SK-N-SH (cell line): Measurements from ENCODE around the gene ZNF726. TPM values are rescaled to one million over a fixed set of nuclear protein-coding genes. Genes with fewer than 3 reads are reported as not detected.
A peak's percentile ranks its signal among the peaks of the same experiment; 100 is the strongest.

Experiments
- CTCF ChIA-PET: fragments of 300-600, 350-600 bp; formaldehyde crosslinking; extraction: SDS; loops from one replicate; lab custom pipeline; 2021; lab: Yijun Ruan, JAX
- POLR2A ChIA-PET: fragments of 350-600 bp; sonication (Branson Sonifier 250); formaldehyde crosslinking; extraction: SDS; loops from one replicate; lab custom pipeline; 2020; ENCODE audit warnings: antibody characterized with exemption, inconsistent platforms; lab: Yijun Ruan, JAX
- DNase-seq: peaks from one replicate; pipeline ENCODE4 v3.0.0; 2012
- H2AFZ ChIP-seq: fragments of 200-600 bp; sonication (generic); 2 replicates; pipeline ENCODE4 v1.8.1; 2016; ENCODE audit warnings: antibody characterized with exemption, mild to moderate bottlenecking, low read depth
- H3F3A ChIP-seq: fragments of 200-600 bp; sonication (generic); replicated peaks from 2 replicates; pipeline ENCODE3; 2016; ENCODE audit warnings: antibody characterized with exemption, mild to moderate bottlenecking; ENCODE audit not compliant: insufficient read depth
- H3K27ac ChIP-seq, 2 experiments: fragments of 200-500 bp in 1 of 2; fragments of 200-600 bp in 1 of 2; sonication (Bioruptor generic) in 1 of 2; sonication (generic), shearing (Covaris generic) in 1 of 2; 2 replicates each; pipeline versions ENCODE4 v1.5.1 to v1.6.1; 2014 to 2016; ENCODE audit warnings: low read depth in 2 of 2, inconsistent platforms in 1 of 2, low read length in 1 of 2, mild to moderate bottlenecking in 1 of 2, mixed read lengths in 1 of 2
- H3K27me3 ChIP-seq: fragments of 200-600 bp; sonication (generic), shearing (Covaris generic); 2 replicates; pipeline ENCODE4 v1.6.1; 2016; ENCODE audit warnings: mixed run types; ENCODE audit not compliant: insufficient read depth
- H3K36me3 ChIP-seq, 2 experiments: fragments of 200-500 bp in 1 of 2; fragments of 200-600 bp in 1 of 2; sonication (Bioruptor generic) in 1 of 2; sonication (generic) in 1 of 2; replicated peaks in 1 of 2; 2 replicates each; pipeline versions ENCODE3 to v1.5.1; 2014 to 2016; ENCODE audit warnings: low read length in 1 of 2, mild to moderate bottlenecking in 1 of 2; ENCODE audit not compliant: insufficient read depth in 2 of 2, control insufficient read depth in 1 of 2
- H3K4me1 ChIP-seq, 2 experiments: fragments of 200-500 bp in 1 of 2; fragments of 200-600 bp in 1 of 2; sonication (Bioruptor generic) in 1 of 2; sonication (generic), shearing (Covaris generic) in 1 of 2; 2 replicates each; pipeline versions ENCODE4 v1.5.1 to v1.6.1; 2014 to 2016; ENCODE audit warnings: low read depth in 1 of 2, low read length in 1 of 2, mixed run types in 1 of 2; ENCODE audit not compliant: insufficient read depth in 2 of 2, control insufficient read depth in 1 of 2
- H3K4me2 ChIP-seq: fragments of 200-600 bp; sonication (generic), shearing (Covaris generic); 2 replicates; pipeline ENCODE4 v1.6.1; 2017; ENCODE audit warnings: mixed run types
- H3K4me3 ChIP-seq, 2 experiments: fragments of 200-500 bp in 1 of 2; fragments of 200-600 bp in 1 of 2; sonication (Bioruptor generic) in 1 of 2; sonication (generic), shearing (Covaris generic) in 1 of 2; 2 replicates each; pipeline versions ENCODE4 v1.5.1 to v1.8.1; 2014 to 2016; ENCODE audit warnings: low read depth in 2 of 2, inconsistent platforms in 1 of 2, low read length in 1 of 2, mild to moderate bottlenecking in 1 of 2, mixed read lengths in 1 of 2, moderate library complexity in 1 of 2
- H3K79me2 ChIP-seq: fragments of 200-600 bp; sonication (generic); 2 replicates; pipeline ENCODE4 v1.8.1; 2017; ENCODE audit warnings: mild to moderate bottlenecking; ENCODE audit not compliant: insufficient read depth
- H3K9ac ChIP-seq: fragments of 200-600 bp; sonication (generic); 2 replicates; pipeline ENCODE4 v1.6.1; 2017; ENCODE audit warnings: mixed run types
- H3K9me2 ChIP-seq: fragments of 200-600 bp; sonication (generic); 2 replicates; pipeline ENCODE4 v1.6.1; 2017; ENCODE audit warnings: mixed run types
- H3K9me3 ChIP-seq: fragments of 200-600 bp; sonication (generic); 2 replicates; pipeline ENCODE4 v1.6.1; 2017; ENCODE audit warnings: mixed run types, mild to moderate bottlenecking, moderate library complexity
- H4K20me1 ChIP-seq: fragments of 200-600 bp; sonication (generic); 2 replicates; pipeline ENCODE4 v1.6.1; 2017; ENCODE audit warnings: mild to moderate bottlenecking, mixed run types; ENCODE audit not compliant: insufficient read depth
- CHD2 ChIP-seq: fragments of 150-350 bp; IDR thresholded peaks from 2 replicates; pipeline ENCODE4 v1.6.1; 2018; ENCODE audit warnings: low read length; ENCODE audit not compliant: partially characterized antibody
- ELF1 ChIP-seq: IDR thresholded peaks from 2 replicates; pipeline ENCODE4 v1.4.0; 2012
- EP300 ChIP-seq, 2 experiments: IDR thresholded peaks; 2 replicates each; pipeline versions ENCODE4 v1.4.0 to v1.6.1; 2012; ENCODE audit warnings: borderline replicate concordance in 1 of 2, low read depth in 1 of 2, low read length in 1 of 2
- EZH2phosphoT487 ChIP-seq: fragments of 200-600 bp; sonication (generic); IDR thresholded peaks from 2 replicates; pipeline ENCODE4 v1.6.1; 2017; ENCODE audit warnings: low read depth, mixed run types, mild to moderate bottlenecking, antibody characterized with exemption, moderate library complexity, borderline replicate concordance
- FOXJ3 ChIP-seq: sonication (generic); formaldehyde crosslinking; IDR thresholded peaks from 2 replicates; pipeline ENCODE4 v1.5.1; 2020; ENCODE audit warnings: mild to moderate bottlenecking, missing genetic modification reagents
- GATA2 ChIP-seq: sonication (generic); formaldehyde crosslinking; IDR thresholded peaks from 2 replicates; pipeline ENCODE4 v1.5.0; 2020; ENCODE audit warnings: mild to moderate bottlenecking, missing genetic modification reagents
- MEF2A ChIP-seq: IDR thresholded peaks from 2 replicates; pipeline ENCODE4 v1.4.0; 2012; ENCODE audit warnings: low read depth, borderline replicate concordance
- MXI1 ChIP-seq: IDR thresholded peaks from 2 replicates; pipeline ENCODE4 v1.6.1; 2012; ENCODE audit warnings: mild to moderate bottlenecking, low read depth, low read length, improper control_type of control experiment
- NFIC ChIP-seq: IDR thresholded peaks from 2 replicates; pipeline ENCODE4 v1.4.0; 2012; ENCODE audit warnings: borderline replicate concordance
- NRF1 ChIP-seq: IDR thresholded peaks from 2 replicates; pipeline ENCODE4 v1.6.1; 2012; ENCODE audit warnings: low read depth, mild to moderate bottlenecking, low read length
- POLR2AphosphoS5 ChIP-seq: IDR thresholded peaks from 2 replicates; pipeline ENCODE4 v1.6.1; 2012; ENCODE audit warnings: low read depth, low read length
- RAD21 ChIP-seq: IDR thresholded peaks from 2 replicates; pipeline ENCODE4 v1.6.1; 2012; ENCODE audit warnings: mild to moderate bottlenecking, low read length
- RCOR1 ChIP-seq: fragments of 150-350 bp; IDR thresholded peaks from 2 replicates; pipeline ENCODE4 v1.6.1; 2017; ENCODE audit warnings: antibody characterized with exemption, low read length
- REST ChIP-seq: IDR thresholded peaks from 2 replicates; pipeline ENCODE4 v1.6.1; 2012; ENCODE audit warnings: mild to moderate bottlenecking, low read depth, low read length, moderate library complexity
- RFX5 ChIP-seq: IDR thresholded peaks from 2 replicates; pipeline ENCODE4 v1.6.1; 2012; ENCODE audit warnings: mild to moderate bottlenecking, improper control_type of control experiment, low read length
- RXRA ChIP-seq: IDR thresholded peaks from 2 replicates; pipeline ENCODE4 v1.4.0; 2012; ENCODE audit warnings: low read depth, mild to moderate bottlenecking, borderline replicate concordance
- TEAD4 ChIP-seq: IDR thresholded peaks from 2 replicates; pipeline ENCODE4 v1.4.0; 2012; ENCODE audit warnings: mild to moderate bottlenecking, borderline replicate concordance; ENCODE audit not compliant: insufficient read depth
- USF2 ChIP-seq: fragments of 150-350 bp; IDR thresholded peaks from 2 replicates; pipeline ENCODE4 v1.6.1; 2017; ENCODE audit warnings: antibody characterized with exemption, low read length, low read depth, borderline replicate concordance
- WGBS: methylation state at CpG from one replicate; pipeline ENCODE4 v1.1.6; 2017; ENCODE audit warnings: low lambda C conversion rate; 5-methylcytosine and 5-hydroxymethylcytosine counted together
- polyA plus RNA-seq, 3 experiments: library from polyadenylated mRNA; depleted of rRNA; stranded (reverse); fragments of >200 nt; gene quantifications; 2 replicates each; pipeline ENCODE4 v1.2.3, GENCODE V29; 2012
- TF ChIP-seq, protein P1 (sequence below): fragments of 150-350 bp; IDR thresholded peaks from 2 replicates; pipeline ENCODE4 v1.6.1; 2016; ENCODE audit warnings: mild to moderate bottlenecking, low read depth, low read length
- TF ChIP-seq, protein P2 (sequence below): IDR thresholded peaks from 2 replicates; pipeline ENCODE4 v1.4.0; 2012; ENCODE audit warnings: low read depth, borderline replicate concordance

The ZNF726 gene
- polyA plus RNA-seq, 1 of the 3 experiments (the other 2 are of a cell fraction), result 3.4 TPM

- 16% methylated on average over 13 of the region's 32 CpGs for WGBS
- peak; percentile 42 for DNase-seq
- H3K4me3 ChIP-seq, result peak overlapping the region in 1 of 2 experiments; percentile 17; a peak in 1 of 4 replicates
Measured at GRCh38 chr19:23971598-23971997, 56.9 kb downstream of the ZNF726 start.

More at GRCh38 chr19:23971598-23971997, 56.9 kb downstream of the ZNF726 start:
- TF ChIP-seq, protein P1, sequence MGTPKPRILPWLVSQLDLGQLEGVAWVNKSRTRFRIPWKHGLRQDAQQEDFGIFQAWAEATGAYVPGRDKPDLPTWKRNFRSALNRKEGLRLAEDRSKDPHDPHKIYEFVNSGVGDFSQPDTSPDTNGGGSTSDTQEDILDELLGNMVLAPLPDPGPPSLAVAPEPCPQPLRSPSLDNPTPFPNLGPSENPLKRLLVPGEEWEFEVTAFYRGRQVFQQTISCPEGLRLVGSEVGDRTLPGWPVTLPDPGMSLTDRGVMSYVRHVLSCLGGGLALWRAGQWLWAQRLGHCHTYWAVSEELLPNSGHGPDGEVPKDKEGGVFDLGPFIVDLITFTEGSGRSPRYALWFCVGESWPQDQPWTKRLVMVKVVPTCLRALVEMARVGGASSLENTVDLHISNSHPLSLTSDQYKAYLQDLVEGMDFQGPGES, result no peak
- no peak for TF ChIP-seq MXI1
- TF ChIP-seq NFIC, result no peak
- no peak for TF ChIP-seq GATA2 (CRISPR knock-in tag)
- no peak for TF ChIP-seq MEF2A
- TF ChIP-seq POLR2AphosphoS5, result no peak
- no peak for TF ChIP-seq EP300 (IDR thresholded peaks at IDR 0.05; ENCODE audit: borderline replicate concordance in 1 of 2, low read depth in 1 of 2, low read length in 1 of 2)
- TF ChIP-seq CHD2, result no peak
- no peak for TF ChIP-seq RFX5
- TF ChIP-seq, protein P2, sequence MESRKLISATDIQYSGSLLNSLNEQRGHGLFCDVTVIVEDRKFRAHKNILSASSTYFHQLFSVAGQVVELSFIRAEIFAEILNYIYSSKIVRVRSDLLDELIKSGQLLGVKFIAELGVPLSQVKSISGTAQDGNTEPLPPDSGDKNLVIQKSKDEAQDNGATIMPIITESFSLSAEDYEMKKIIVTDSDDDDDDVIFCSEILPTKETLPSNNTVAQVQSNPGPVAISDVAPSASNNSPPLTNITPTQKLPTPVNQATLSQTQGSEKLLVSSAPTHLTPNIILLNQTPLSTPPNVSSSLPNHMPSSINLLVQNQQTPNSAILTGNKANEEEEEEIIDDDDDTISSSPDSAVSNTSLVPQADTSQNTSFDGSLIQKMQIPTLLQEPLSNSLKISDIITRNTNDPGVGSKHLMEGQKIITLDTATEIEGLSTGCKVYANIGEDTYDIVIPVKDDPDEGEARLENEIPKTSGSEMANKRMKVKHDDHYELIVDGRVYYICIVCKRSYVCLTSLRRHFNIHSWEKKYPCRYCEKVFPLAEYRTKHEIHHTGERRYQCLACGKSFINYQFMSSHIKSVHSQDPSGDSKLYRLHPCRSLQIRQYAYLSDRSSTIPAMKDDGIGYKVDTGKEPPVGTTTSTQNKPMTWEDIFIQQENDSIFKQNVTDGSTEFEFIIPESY, result no peak
- TF ChIP-seq ELF1, result no peak
- no peak for TF ChIP-seq USF2
- no peak for TF ChIP-seq RCOR1
- TF ChIP-seq REST, result no peak
- TF ChIP-seq RAD21, result no peak
- no peak for TF ChIP-seq RXRA
- no peak for TF ChIP-seq EZH2phosphoT487
- no peak for TF ChIP-seq FOXJ3 (CRISPR knock-in tag)
- TF ChIP-seq TEAD4, result no peak
- no peak for TF ChIP-seq NRF1
- Histone ChIP-seq H3K9ac (no peak overlapping the region), H3K36me3 (no peaks in the 10 kb centered on the region), H3K9me2 (no peaks in the 10 kb centered on the region), H3K27ac (no peak overlapping the region), H3K79me2 (no peaks in the 10 kb centered on the region), H3K9me3 (no peaks in the 10 kb centered on the region), H3K27me3 (no peaks in the 10 kb centered on the region), H3K4me1 (peaks cover 0 to 4% of the 10 kb centered on the region in 2 experiments; a peak in 1 of 4 replicates), H2AFZ (no peak overlapping the region), H4K20me1 (no peaks in the 10 kb centered on the region), H3K4me2 (no peak overlapping the region), H3F3A (no peaks in the 10 kb centered on the region)
- ChIA-PET CTCF (no interaction called here), POLR2A (no interaction called here)
